ENCODE data around the gene EHHADH.

DNA sequence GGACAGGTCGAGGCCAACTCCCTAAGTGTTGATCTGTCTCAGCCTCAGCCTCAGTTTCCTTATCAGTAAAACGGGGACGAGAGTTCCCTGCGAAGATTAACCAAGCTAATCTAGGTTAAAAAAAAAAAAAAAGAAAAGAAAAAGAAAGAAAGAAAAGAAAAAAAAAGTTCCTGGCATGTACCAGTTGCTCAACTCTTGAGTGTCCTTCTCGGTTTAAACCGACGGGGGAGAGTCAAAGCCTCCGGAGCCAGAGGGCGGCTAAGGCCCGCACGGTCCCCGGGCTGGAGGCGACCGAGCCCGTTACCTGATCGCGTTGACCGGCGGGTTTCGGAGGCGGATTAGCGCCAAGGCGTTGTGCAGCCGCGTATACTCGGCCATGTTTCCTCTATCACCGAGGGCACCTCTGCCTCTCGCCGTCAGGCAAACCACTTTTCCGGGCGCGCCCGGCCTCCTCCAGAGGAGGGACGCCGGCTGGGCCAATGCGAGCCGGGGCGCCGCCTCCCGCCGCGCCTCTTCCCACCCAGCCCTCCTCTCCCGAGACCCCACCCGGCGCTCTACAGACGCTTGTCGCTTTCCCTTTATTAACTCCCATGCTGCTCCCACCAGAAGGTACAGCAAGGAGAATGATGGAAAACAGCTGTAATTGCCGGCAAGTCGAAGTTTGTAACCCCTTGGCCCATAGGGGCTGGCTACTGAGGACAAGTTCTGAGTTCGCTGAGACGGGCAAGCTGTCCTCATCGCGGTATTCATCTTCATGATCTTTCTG is at the start of gene EHHADH:
- TF ChIP-seq, protein P1, sequence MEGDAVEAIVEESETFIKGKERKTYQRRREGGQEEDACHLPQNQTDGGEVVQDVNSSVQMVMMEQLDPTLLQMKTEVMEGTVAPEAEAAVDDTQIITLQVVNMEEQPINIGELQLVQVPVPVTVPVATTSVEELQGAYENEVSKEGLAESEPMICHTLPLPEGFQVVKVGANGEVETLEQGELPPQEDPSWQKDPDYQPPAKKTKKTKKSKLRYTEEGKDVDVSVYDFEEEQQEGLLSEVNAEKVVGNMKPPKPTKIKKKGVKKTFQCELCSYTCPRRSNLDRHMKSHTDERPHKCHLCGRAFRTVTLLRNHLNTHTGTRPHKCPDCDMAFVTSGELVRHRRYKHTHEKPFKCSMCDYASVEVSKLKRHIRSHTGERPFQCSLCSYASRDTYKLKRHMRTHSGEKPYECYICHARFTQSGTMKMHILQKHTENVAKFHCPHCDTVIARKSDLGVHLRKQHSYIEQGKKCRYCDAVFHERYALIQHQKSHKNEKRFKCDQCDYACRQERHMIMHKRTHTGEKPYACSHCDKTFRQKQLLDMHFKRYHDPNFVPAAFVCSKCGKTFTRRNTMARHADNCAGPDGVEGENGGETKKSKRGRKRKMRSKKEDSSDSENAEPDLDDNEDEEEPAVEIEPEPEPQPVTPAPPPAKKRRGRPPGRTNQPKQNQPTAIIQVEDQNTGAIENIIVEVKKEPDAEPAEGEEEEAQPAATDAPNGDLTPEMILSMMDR (tag by site-specific recombination; IDR thresholded peaks at IDR 0.05) = no peak
- TF ChIP-seq ZNF48 (tag by site-specific recombination; IDR thresholded peaks at IDR 0.05) (no peak), ZNF830 (tag by site-specific recombination; IDR thresholded peaks at IDR 0.05; ENCODE audit: low read depth) (no peak), KLF9 (tag by site-specific recombination; IDR thresholded peaks at IDR 0.05; ENCODE audit: low read depth) (peak; percentile 47), ZBTB17 (tag by site-specific recombination; IDR thresholded peaks at IDR 0.05) (0 out of 2 replicates have a peak, but pooled peaks have one; percentile 17), YY1 (tag by site-specific recombination; IDR thresholded peaks at IDR 0.05) (0 out of 2 replicates have a peak, but pooled peaks have one; percentile 21), ZNF133 (tag by site-specific recombination; IDR thresholded peaks at IDR 0.05) (no peak), ZEB2 (tag by site-specific recombination; IDR thresholded peaks at IDR 0.05) (0 out of 2 replicates have a peak, but pooled peaks have one; percentile 29), ZBTB48 (tag by site-specific recombination; IDR thresholded peaks at IDR 0.05) (no peak)
- TF ChIP-seq, protein P2, sequence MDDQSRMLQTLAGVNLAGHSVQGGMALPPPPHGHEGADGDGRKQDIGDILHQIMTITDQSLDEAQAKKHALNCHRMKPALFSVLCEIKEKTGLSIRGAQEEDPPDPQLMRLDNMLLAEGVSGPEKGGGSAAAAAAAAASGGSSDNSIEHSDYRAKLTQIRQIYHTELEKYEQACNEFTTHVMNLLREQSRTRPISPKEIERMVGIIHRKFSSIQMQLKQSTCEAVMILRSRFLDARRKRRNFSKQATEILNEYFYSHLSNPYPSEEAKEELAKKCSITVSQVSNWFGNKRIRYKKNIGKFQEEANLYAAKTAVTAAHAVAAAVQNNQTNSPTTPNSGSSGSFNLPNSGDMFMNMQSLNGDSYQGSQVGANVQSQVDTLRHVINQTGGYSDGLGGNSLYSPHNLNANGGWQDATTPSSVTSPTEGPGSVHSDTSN (CRISPR knock-in tag; IDR thresholded peaks at IDR 0.05) = no peak
